Measurements from ENCODE around the gene DPYD.
"Not testable (repeated sequence)": the region's sequence is repeated elsewhere in the genome, so short reads cannot be mapped to it uniquely, and the experiment has no call there.

Gene DPYD

DNA sequence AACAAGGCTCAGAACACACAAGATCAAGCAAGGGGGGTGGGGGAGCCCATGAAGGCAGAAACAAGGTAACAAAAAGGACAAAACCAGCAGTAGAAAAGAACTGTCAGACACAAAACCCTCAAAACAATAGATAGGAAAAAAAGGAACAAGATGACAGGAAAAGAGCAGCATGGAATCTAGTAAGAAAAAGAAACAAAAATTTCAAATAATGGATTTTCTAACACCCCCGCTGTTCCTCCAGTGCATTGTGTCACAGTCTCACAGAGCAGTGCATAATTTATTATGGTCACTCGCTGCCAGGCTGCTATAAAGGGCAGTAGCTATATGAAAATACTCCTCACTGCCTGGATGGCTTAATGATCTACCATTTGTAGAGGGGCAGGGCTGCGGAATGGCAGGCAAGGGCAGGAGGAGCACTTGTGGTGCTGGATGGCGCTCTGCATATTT lies 567.9 kb downstream of the DPYD start:
- DNase-seq (ENCODE audit: low read depth): no peak

DNA sequence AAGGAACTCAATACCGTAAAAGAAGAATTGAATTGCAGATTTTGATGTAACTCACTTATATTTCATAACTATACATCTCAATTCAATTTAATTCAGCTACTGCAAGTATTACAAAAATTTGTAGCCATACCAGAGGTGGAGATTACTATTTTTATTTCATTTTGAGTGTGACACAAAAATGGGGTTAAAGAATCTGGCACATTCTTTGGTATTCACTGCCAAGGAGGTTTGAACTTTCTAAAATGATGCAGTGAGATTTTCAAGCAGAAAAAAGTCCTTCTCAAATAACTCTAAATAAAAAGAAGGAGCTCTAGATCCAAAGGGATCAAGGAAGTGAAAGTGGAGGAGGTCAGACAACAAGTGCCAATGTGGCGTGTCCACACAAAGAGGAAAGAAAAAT lies 569.0 kb downstream of the DPYD start:
- no peak for DNase-seq (ENCODE audit: low read depth)

DNA sequence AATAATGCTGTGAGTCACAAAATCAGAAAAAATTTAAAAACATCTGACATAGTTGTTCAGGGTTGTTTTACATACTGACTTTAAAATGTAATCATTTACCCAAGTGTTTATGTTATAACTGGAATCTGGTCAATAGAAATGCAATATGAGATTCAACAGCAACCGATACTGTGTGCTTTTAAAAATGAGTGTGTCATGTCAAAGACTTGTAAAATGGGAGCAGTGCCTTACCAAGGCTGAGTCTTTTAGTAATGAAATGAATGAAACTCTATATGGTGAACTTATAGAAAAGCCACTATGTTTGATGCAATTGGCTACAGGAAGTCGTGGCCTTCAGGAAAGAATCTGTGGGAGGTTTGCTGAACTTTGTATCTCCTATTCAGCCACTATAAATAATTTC lies 570.2 kb downstream of the DPYD start:
- no peak for DNase-seq (ENCODE audit: low read depth)

DNA sequence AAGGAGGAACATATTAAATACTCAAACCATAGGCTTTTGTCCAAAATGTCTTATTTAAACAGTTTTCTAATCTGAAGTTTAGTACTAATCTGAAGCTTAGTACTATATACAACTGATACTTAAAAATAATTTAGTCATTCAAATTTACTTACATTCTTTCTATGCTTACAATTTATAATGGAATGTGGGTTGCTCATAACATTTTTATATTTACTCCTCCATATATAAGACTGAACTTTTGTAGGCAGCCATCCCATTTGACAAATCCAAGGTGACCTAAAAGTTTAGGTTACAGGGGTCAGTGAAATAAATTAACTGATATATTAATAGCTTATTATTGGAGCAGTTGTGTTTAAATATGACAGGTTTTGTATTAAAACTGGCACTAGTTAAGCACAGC lies 570.6 kb downstream of the DPYD start:
- no peak for DNase-seq (ENCODE audit: low read depth)

DNA sequence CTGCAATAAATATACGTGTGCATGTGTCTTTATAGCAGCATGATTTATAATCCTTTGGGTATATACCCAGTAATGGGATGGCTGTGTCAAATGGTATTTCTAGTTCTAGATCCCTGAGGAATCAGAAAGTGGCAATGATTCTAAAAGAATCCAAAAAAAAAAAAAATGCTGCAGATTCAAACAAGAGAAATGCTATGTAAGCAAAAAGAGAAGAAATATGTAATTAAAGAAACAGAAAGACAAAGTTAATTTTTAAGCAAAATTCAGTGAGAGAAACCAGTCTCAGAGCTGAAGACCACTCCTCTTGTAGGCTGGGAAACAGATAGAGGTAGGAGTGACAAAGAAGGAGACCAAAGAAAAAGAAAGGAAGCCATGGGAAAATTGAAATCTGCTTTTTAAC lies 571.0 kb downstream of the DPYD start:
- not testable (repeated sequence) for DNase-seq (ENCODE audit: low read depth)

DNA sequence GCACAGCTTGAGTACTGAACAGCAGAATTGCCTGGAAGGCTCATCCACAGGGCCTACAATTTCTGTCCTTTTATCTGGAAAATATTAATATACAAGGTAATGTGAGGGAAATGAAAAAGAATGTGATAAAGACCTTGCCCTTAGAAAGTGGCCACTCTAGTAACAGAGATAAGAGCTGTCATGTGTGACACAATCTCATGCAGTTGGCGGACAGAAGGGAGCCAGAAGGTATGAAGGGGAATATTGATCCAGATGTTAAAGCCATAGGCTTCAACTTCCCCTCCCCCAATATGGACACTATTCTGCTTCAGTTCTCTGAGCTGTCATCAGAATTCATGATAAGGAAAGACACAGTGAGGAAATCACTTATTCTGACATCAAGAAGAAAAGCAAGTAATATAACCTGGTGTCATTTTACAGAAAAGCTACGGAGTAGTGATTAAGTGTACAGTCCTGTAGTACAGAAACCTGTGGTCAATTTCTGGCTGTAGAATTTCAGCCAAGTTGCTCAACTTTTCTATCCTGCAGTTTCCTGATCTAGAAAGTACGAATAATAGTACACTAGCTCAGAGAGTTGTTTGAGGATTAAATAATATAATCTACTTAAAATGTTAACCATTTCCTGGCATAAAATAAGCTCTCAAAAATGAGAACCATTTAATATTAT lies 572.1 kb downstream of the DPYD start:
- no peak for DNase-seq (ENCODE audit: low read depth)

DNA sequence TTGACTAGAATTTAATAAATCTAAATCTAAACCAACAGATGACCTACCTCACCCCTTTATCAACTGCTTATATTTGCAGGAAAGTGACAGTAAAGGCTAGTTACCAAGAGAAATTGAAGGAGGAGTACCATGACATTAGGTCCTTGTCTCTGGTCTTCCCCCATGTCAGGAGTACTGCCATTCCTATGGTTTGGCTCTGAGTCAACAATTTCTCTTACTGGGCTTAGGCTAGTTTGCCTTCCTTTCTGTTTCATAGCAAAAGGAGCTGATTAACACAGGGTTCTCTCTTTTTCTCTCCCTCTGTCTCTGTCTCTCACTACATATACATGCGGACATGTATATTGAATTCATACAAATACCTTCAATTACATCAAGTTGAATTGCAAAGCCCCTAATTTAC lies 579.9 kb downstream of the DPYD start:
- DNase-seq (ENCODE audit: low read depth): no peak

DNA sequence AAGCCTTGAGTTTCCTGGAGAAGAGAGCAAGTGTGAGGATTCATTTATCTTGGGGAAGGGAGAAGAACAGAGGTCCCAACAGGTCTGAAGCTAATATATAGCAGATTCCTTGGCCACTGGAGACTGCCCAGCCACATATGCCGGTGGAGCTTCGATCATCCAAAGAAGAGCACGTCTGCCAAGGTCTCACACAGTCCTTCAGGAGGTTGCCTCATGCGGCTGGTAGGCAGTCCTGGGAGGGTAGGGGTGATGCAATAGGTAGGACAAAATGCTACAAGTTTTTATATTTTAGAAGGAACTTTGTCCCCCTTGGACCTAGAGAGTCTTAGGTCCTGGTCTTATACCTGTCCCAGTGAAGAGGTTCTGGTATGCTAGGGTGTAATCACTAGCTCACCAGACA lies 582.5 kb downstream of the DPYD start:
- DNase-seq (ENCODE audit: low read depth): no peak

DNA sequence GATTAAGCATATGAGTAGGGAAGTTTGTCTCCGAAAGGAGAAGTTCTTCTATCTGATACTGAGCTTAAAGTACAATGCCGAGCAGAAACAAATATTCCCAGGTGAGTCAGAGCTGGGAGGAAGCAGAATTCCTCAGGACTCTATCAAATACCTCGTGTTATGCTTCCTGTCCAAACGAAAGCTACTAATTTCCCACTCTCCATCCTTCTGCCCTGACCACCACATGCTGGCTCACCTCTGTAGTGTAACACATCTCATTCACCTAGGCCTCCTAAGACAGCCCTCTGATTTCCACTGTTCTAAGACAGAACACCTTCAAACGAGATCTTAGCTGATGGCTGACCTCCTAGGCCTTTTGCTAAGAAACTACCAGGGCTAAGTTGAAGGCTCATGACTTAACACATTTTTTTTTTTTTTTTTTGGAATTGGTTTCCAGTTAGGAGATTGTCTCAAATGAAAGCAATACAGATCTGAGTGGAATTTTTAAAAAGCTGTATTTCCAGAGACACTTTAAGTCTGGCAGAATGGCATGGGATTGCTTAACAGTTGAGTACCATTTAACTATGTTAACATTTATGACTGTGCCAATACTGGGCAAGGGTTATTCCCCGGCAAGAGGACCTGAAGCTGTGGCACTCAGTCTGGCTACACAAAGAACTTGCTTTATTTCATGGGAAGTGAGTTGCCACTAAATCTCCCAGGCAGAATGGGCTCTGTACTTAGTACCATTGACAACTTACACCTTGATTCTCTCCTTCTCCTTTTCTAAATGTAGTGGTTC lies 583.4 kb downstream of the DPYD start:
- no peak for DNase-seq (ENCODE audit: low read depth)

DNA sequence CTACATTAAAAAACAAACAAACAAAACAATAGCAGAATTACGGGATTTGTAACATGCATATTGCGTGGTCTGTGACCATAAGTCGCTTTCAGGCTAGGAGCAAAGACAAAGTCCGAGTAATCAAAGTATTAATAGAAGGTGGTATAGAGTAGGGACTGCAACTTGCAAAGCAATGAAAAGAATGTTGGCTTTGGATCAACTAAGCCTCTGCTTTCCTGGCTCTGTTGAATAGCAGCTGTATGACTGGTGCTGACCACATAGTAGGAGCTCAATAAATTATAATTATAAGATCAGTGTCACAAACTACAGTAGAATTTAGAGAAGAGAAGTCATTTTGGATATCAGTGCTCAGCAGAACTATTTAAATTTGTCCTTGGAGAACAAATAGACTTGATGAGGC lies 586.4 kb downstream of the DPYD start:
- no peak for DNase-seq (ENCODE audit: low read depth)

DNA sequence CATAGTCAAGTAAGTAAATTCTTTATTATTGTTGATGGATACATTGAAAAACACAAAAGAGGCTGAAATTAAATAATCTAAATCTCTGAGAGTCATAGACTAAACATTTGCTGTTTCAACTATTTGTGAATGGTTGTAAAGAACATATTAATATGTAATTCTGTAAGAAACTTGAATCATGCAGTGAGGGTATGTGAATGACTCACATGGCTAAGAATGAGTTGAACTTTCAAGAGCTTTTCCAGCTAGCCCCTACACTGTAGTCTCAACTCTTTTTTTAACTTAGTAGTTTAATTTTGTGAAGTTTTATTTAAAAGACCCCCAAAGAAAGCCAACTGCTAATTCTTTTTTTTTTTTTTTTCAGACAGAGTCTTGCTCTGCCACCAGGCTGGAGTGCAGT lies 588.1 kb downstream of the DPYD start:
- DNase-seq (ENCODE audit: low read depth): no peak

DNA sequence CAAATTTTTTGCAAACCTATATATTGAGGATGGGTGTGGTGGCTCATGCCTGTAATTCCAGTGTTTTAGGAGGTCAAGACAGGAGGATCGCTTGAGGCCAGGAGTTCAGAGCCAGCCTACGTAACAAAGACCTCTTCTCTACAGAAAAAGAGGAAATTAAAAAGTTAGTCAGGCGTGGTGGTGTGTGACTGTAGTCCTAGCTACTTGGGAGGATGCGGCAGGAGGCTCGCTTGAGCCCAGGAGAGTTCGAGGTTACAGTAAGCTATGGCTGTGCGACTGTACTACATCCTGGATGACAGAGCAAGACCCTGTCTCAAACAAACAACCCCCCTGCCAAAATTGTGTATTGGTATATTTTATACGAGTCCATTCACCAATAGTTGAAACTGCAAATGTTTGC lies 589.7 kb downstream of the DPYD start:
- DNase-seq (ENCODE audit: low read depth): no peak

DNA sequence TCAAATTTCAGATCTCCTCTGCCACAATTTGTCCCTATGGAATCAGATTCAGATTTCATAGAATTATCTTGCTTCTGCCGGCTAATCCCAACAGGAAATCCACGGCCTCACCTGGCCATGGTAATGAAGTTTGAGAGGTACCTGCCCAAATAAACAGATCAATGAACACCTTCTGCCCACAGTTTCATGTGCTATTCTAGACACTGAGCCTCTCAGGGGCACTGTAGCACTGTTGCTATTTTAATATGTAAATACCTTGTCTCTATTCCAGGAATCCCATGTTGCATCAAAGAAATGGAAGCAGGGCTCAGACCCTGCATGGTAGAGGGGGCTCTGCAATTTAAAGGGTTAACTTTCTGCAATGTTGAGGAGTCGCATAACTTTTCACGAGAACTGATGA lies 606.1 kb downstream of the DPYD start:
- no peak for DNase-seq (ENCODE audit: low read depth)

DNA sequence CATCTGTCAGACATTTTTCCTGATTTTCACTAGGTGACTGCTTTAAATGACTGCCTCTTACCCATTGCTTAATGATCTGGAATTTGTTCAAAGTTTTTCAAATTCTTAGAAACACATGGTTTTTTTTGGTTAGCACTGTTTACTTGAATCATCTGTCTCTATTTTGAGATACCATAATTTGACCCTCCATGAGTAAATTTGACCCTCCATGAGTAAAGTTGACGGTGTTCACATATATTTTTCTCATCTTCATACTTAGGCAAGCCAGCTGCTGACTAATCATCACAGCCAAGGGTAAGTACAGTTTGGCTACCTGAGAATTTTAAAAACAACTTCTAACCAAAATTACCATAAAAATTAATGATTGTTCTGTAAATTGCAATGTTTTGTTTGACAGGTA lies 612.7 kb downstream of the DPYD start:
- DNase-seq (ENCODE audit: low read depth): no peak

DNA sequence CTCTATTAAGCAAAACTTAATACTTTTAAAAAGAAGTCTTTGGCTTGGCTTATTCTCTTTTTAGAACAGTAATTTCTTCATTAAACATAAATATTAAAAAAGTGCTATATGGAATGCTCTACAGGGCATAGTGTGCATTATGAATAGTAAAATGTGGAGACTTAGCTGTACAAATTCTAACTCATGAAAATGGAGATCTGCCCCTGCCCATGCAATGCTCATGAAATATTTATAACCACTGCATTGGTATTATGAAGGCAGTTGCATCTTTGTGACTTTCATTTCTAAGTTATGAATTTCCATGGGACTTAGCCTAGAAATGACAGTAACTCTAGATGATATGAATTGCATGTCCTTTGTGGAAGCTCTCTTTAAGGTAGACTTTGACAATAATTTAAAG lies 613.3 kb downstream of the DPYD start:
- no peak for DNase-seq (ENCODE audit: low read depth)

DNA sequence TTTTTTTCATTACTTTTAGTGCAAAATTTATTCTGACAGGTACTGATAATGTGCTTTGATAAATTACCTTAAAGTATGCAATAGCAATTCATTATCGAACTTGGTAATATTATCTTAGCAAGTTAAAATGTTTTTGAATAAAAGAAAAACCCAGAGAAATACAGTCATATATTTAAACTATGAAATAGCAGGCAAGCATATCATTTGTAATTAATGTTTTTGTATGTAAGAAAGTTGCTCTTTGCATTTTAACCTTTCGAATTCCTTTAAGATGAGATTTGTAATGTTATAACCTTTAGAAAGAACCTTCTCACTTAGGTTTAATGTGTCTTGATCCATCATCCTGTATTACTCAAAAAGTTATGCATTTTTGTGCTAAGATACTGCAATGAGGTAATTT lies 613.7 kb downstream of the DPYD start:
- no peak for DNase-seq (ENCODE audit: low read depth)

DNA sequence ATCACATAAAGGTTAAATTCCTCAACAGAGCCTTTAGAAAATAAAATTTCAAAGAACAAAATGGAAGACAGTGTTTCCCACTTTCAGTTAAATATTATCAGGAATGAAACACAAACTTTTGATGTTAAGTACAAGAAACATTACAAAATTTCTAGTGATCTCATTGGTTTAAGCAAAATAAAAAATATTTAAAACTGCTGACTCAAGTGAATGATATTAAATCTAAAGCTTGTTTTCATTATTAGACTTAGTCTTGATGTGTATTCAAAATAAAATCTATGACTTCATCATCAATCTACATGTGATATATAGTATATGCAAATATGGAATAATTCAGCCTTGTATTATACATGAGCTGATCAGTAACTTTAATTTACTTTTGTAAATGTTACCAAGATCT lies 614.3 kb downstream of the DPYD start:
- no peak for DNase-seq (ENCODE audit: low read depth)

DNA sequence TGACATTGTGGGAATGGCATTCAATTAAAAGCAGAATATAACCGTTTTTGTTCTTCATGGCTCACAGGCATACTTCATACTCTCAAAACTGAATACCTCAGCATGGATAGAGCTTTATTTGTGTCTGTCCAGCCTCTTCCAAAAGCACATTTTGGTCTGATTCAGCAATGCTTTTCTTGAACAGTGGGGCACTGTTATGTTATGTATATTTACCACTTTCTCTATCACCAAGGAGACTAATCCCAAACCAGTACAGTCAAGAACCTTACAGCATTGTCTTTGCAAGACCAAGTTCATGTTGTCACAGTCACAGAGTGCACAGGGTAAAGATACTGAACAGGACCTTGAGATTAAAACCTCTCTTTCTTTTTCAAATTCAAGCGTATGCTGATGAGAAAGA lies 616.5 kb downstream of the DPYD start:
- DNase-seq (ENCODE audit: low read depth): no peak

DNA sequence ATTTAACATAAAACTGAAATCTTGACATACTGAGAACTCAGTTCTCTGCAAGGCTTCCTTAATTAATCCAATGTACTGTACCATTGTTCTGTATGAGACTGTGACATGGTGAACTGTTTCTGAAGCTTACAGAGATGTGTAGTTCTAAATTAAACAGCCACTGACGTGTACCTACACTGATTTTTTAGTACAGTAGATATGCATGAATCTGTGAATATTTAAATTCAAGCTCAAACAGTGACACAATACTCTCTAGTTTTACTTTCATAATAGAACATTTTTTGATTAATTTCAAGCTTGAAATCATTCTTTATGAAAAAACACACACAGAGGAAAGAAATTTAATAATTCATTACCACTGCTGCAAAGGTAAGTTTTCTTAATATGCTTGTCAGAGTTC lies 621.9 kb downstream of the DPYD start:
- no peak for DNase-seq (ENCODE audit: low read depth)

DNA sequence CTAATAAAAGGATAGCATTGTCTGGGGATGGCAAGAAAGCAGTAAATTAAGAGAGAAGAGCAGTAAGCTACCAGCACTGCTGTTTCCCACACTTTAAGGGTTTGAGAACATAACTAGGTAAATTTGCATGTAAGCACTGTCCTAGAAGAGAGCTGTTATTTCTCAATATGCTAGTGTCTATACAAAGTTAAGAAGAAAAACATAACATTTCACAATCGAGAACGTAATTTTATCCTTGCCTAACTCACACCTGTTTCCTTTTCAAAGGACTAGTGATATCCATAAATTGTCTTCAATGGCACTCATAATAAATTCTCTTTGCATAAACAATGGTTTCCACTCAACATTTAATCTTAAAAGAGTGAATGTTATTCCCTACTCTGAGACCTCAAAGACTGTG lies 623.2 kb downstream of the DPYD start:
- DNase-seq (ENCODE audit: low read depth): no peak

DNA sequence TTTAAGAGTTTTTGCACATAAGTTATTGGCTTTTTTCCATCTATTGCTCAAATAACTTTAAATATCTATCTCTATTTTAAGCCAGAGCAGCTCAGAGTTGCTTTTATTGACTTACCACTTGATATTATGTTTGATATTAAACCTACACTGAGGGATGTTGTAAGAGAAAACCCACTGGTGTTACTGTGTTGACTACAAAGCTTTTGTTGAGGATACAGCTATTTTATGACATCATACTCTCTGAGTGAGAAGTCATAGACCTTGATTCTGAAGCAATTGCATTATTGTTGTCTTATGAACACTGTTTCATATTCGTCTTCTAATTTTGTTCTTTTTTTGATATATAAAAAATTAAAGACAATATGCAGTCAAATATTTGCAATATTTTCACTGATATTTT lies 638.9 kb downstream of the DPYD start:
- DNase-seq (ENCODE audit: low read depth): no peak

DNA sequence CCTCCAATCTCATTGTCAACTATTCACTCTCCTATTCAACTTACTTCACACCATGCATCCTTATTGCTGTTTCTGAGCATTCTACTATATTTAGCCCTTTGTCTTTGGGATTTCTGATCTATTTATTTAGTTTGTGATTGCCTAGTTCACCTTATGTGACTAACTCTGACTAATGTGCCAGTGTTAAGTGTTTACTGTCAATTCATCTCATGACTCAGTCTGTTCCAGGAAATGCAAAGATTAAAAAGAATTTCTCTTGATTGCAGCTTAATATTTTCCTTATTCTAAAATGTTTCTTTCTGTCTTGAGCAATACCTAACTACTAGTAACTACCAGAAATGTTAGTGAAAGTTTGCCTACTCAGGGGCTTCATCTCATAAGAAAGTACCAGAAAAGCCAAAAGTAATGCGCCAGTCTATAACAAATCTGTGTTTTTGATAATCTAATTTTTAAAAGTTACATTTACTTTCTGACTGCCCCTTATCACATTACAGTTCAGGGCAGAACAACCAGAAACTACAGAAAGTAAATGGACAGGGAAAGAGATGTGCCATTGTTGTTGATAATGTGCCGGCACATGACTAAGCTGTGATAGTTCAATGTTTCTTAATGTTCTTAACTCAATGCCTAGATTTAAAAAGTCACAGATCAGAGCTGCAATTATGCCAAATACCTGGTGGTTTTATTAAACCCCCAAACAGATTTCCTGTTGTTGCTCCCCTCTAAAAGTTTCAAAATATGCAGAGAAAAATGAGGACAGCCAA lies 642.8 kb downstream of the DPYD start:
- no peak for DNase-seq (ENCODE audit: low read depth)
